ENCODE results near the gene SYDE1.

Gene SYDE1

GRCh38 chr19:15125232-15126067, 18.2 kb downstream of the SYDE1 start:
- DNase-seq = peak; percentile 99

GRCh38 chr19:15126131-15126910, 19.1 kb downstream of the SYDE1 start:
- no peak for DNase-seq

GRCh38 chr19:15128162-15128770, 21.1 kb downstream of the SYDE1 start:
- no peak for DNase-seq

GRCh38 chr19:15129856-15130585, 22.8 kb downstream of the SYDE1 start:
- no peak for DNase-seq

GRCh38 chr19:15136234-15136954, 29.2 kb downstream of the SYDE1 start:
- DNase-seq = no peak

- no peak for DNase-seq
These were observed 30.6 kb downstream of the SYDE1 start for GRCh38 chr19:15137777-15138176.

- no peak for DNase-seq
These were observed 31.2 kb downstream of the SYDE1 start for GRCh38 chr19:15138427-15138826.

GRCh38 chr19:15141143-15141542, 33.9 kb downstream of the SYDE1 start:
- DNase-seq = no peak

GRCh38 chr19:15142313-15142712, 35.1 kb downstream of the SYDE1 start:
- no peak for DNase-seq

- no peak for DNase-seq
These were observed 36.9 kb downstream of the SYDE1 start for GRCh38 chr19:15144046-15144646.

GRCh38 chr19:15147090-15147489, 39.9 kb downstream of the SYDE1 start:
- DNase-seq = no peak

GRCh38 chr19:15149737-15150136, 42.5 kb downstream of the SYDE1 start:
- no peak for DNase-seq

GRCh38 chr19:15154002-15154612, 46.9 kb downstream of the SYDE1 start:
- no peak for DNase-seq

GRCh38 chr19:15155296-15155695, 48.1 kb downstream of the SYDE1 start:
- DNase-seq = no peak

- DNase-seq = no peak
These were observed 49.2 kb downstream of the SYDE1 start for GRCh38 chr19:15156391-15156790.

GRCh38 chr19:15159251-15159650, 52.0 kb downstream of the SYDE1 start:
- no peak for DNase-seq

GRCh38 chr19:15161028-15161984, 54.1 kb downstream of the SYDE1 start:
- no peak for DNase-seq

Measured in right hindlimb (tissue), 1 donor.